Measurements from ENCODE around the gene GRAP.

The GRAP gene

GRCh38 chr17:19017804-19018599 lies 28.8 kb downstream of the GRAP start:
- DNase-seq = no peak

- DNase-seq = no peak
Measured at GRCh38 chr17:19017401-19017800, 29.4 kb downstream of the GRAP start.

DNA sequence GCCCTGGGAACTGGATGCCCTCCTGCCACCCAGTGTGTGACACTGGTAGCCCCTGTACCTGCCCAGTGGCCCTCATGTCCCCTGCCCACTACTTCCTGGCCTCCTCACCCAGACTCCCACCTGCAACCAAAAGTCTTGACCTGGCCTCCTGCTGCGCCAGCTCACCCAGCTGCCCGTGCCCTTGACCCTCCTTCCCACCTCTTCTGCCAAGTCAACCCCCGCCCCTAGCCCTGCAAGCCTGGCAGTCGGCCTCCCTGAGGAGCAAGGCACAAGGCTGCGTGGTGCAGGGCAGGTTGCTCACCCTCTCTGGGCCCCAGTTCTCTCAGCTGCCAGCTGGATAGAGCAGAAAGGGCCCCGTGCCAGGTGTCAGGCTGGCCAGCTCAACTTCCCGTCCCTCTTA lies 29.9 kb downstream of the GRAP start:
- DNase-seq = no peak

DNA sequence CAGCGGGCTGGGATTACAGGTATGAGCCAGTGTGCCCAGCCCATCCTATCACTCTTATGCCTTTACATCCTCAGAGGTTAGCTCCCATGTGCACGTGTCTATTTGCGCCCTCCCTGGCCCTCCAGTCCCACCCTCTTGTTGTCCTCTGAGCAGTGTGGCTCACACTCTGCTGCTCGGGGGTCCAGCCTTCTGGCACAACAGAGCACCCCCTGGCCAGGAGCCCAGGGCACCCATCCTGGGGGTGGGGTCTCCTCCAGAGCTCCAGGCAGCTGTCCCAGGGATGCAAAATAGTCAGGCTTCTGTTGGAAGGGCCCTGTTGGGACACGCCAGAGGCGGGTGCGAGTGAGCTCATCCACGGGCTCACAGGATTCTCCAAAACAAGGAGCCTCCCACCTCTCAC lies 30.5 kb downstream of the GRAP start:
- DNase-seq = no peak

DNA sequence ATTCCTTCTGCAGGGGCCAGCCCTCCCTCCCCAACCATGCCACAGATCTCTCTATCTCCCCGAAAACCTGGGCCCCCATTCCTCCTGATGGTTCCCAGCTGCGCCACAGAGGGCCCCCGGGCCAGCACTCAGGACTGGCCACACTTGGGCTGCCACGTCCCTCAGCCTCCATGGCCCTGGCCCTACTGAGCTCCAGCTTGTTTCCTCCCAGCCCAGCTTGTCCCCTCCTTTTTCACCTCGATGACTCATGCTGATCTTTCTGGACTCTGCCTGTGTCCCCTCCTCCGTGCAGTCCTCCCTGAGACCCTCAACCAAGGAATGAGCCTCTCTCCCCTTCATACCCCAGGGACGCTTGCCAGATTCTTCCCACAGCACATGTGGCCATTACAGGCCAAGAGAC lies 31.3 kb downstream of the GRAP start:
- DNase-seq = no peak

- no peak for DNase-seq
Measured at GRCh38 chr17:19014628-19015215, 32.0 kb downstream of the GRAP start.

- DNase-seq = no peak
Measured at GRCh38 chr17:19013806-19014627, 32.7 kb downstream of the GRAP start.

- no peak for DNase-seq
Measured at GRCh38 chr17:19013226-19013625, 33.5 kb downstream of the GRAP start.

- DNase-seq = no peak
Measured at GRCh38 chr17:19012171-19013080, 34.3 kb downstream of the GRAP start.

DNA sequence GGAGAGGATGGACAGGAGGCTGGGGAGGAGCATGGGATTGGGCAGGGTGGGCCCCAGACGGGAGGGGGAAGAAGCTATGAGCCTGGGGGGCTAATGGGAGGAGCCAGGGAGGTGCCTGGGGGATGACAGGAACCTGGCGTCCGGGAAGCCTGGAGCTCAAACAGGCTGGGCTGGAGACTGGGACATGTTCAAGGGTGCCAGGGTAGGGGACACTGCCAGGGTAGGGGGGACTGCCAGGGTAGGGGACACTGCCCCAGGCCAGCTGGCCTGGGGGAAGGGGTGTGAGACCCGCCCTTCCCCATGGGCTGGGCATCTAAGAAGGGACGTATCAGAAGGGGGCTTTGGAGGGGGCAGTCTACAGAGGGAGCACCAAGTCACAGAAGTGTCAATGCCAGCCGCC lies 35.2 kb downstream of the GRAP start:
- DNase-seq = no peak

- no peak for DNase-seq
Measured at GRCh38 chr17:19010729-19011505, 35.8 kb downstream of the GRAP start.

DNA sequence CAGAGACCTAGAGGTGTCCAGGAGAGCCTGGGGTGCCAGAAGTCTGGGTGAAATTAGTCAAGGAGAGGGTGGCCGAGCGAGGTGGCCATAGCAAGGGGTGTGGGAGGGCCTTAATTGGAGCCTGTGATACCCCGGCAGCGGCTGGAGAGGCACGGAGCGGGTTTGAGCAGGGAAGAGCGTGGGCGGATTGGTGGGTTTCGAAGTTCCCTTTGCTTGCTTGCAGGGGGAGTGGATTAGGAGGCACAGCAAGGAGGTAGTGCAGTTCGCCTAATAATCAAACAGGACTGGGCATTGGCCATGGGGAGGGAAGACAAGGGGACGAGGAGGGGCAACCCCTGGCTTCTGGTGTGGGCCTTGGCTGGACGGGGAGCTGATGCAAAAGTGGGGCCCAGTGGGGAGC lies 36.8 kb downstream of the GRAP start:
- DNase-seq = no peak

GRCh38 chr17:19006698-19007097 lies 40.1 kb downstream of the GRAP start:
- DNase-seq = no peak

DNA sequence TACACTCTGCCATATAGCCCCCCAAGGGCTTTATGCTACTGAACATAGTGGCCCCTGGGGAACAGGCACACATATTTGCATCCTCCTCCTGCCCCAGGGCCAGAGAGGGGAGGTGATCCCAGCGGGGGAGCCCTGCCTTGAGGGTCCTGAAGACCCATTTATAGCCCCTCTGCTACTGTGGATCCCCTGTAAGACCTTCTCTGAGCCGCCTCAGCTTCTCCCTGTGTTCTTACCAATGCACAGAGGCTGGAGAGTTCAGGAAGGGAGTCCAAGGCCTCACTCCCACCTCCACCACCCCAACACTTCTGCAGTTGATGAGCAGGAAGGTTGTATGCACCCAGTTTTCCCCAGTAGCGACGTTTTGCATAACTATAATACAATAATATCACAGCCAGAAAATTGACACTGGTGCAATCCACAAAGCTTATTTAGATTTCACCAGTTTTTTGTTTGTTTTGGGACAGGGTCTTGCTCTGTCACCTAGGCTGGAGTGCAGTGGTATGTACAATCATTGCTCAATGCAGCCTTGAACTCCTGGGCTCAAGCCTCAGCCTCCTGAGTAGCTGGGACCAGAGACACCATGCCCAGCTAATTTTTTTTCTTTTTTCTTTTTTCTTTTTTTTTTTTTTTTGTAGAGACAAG lies 40.8 kb downstream of the GRAP start:
- DNase-seq = no peak

DNA sequence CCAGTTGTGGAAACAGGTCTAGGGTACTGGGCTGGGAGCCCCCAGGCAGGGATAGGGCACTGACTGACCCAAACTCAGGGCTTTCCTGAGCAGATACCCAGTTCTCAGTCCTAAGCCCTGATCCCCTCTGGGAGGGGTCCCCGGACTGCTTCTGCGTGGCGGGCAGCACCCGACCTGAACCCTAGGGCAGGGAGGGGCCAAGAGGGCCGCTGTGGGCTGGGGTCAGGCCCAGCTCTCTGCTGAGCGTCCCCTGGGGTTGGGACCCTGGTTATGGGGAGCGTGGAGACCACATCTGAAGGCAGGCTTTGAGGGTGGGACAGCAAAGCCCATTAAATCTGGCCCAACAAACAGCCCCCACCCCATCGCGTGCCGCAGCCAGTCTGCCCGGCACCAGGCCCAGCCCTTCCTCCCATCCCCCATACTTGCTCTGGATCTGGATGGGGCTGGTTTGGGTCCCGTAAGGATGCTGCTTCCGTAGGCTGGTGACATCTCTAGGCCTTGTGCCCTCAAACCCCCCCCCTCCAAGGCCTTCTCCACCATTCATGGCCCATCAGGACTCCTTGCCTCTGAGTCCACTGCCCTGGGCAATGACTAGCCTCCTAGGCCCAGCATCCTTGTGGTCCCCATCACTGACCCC lies 41.5 kb downstream of the GRAP start:
- no peak for DNase-seq

GRCh38 chr17:19004421-19005136 lies 42.2 kb downstream of the GRAP start, which contains the start of gene FAM83G:
Gene FAM83G (minus strand): TSS chr17:19004764. CDS start chr17:19004041, 723 bp downstream.
- DNase-seq = peak; percentile 91 to 93

- DNase-seq = peak; percentile 61 to 62
Measured at GRCh38 chr17:19003543-19004420, 43.0 kb downstream of the GRAP start.

- DNase-seq = no peak
Measured at GRCh38 chr17:19002805-19003542, 43.8 kb downstream of the GRAP start.
